Adrenal gland (tissue), 12 donors: ENCODE data around the gene SGK2. TPM values are rescaled to one million over a fixed set of nuclear protein-coding genes. Genes with fewer than 3 reads are reported as not detected.
A peak's percentile ranks its signal among the peaks of the same experiment; 100 is the strongest.

Source experiments
- DNase-seq, 7 donors: peaks; one replicate each; pipeline ENCODE4 v3.0.0-alpha.2; 2019 to 2020
- H3K27ac ChIP-seq, 5 donors: fragments of 200-600 bp; sonication (generic) in 4 of 5; 1 replicate in 3 of 5; 2 replicates in 2 of 5; pipeline versions ENCODE4 v1.5.1 to v1.8.0; 2016 to 2020; ENCODE audit warnings: mild to moderate bottlenecking in 1 of 5
- H3K27me3 ChIP-seq: fragments of 200-600 bp; 2 replicates; pipeline ENCODE4 v1.8.0; 2021
- H3K36me3 ChIP-seq, 2 donors: fragments of 200-600 bp; replicated peaks in 1 of 2; 1 replicate in 1 of 2; 2 replicates in 1 of 2; pipeline versions ENCODE4 v1.5.1 to v1.8.0; 2018 to 2022
- H3K4me1 ChIP-seq, 2 donors: fragments of 200-600 bp; replicated peaks in 1 of 2; 1 replicate in 1 of 2; 2 replicates in 1 of 2; pipeline versions ENCODE4 v1.5.1 to v1.8.0; 2018 to 2021
- H3K4me3 ChIP-seq, 4 donors: fragments of 200-600 bp; sonication (generic) in 3 of 4; one replicate each; pipeline ENCODE4 v1.5.1; 2016 to 2018
- H3K9me3 ChIP-seq, 3 donors: fragments of 200-600 bp; sonication (generic) in 1 of 3; replicated peaks in 1 of 3; 1 replicate in 2 of 3; 2 replicates in 1 of 3; pipeline versions ENCODE4 v1.5.1 to v1.8.0; 2016 to 2021
- POLR2A ChIP-seq, 2 donors: fragments of 450-650 bp; IDR thresholded peaks; one replicate each; pipeline ENCODE4 v1.6.1; 2017; ENCODE audit warnings: antibody characterized with exemption in 2 of 2, mild to moderate bottlenecking in 2 of 2, moderate library complexity in 1 of 2
- WGBS, 4 donors: extraction: QIAGEN DNeasy Blood & Tissue Kit in 2 of 4; methylation state at CpG; one replicate each; pipeline versions ENCODE4 v1.1.5 to v1.1.7; 2013 to 2017; 5-methylcytosine and 5-hydroxymethylcytosine counted together
- intact Hi-C, 2 donors: fragments of 100-400 bp; cut with DNase I; formaldehyde crosslinking; loops; one replicate each; pipeline versions ENCODE4 v1.14.1 to v1.15.0; 2022 to 2023
- polyA plus RNA-seq, 3 donors: library from polyadenylated mRNA; stranded (reverse); fragments of 200-250 nt in 2 of 3; fragments of 350-450 nt in 1 of 3; fragmentation: Illumina TruSeq in 1 of 3; extraction: RNeasy Lipid Tissue Mini Kit (QIAGEN cat#74804) in 1 of 3; gene quantifications; one replicate each; pipeline ENCODE4 v1.2.3, GENCODE V29; 2013 to 2014
- total RNA-seq, 9 donors: library from RNA; depleted of rRNA in 4 of 9; stranded (reverse); fragments of >200 nt in 4 of 9; fragments of 120-200 nt in 1 of 9; fragmentation: NEBNext Ultra II Directional in 1 of 9; extraction: Animal tissue kit (Norgen Biotek cat#: 25700) in 1 of 9; gene quantifications; one replicate each; pipeline versions ENCODE4 v1.1.0 to v1.2.4, GENCODE V29; 2013 to 2023
- TF ChIP-seq, protein P1 (sequence below), 6 experiments: fragments of 450-650 bp in 4 of 6; fragments of 200-600 bp in 2 of 6; sonication (generic) in 1 of 6; IDR thresholded peaks; 1 replicate in 5 of 6; 2 replicates in 1 of 6; pipeline versions ENCODE4 v1.5.1 to v1.8.0; 2016 to 2021; ENCODE audit warnings: antibody characterized with exemption in 6 of 6, mild to moderate bottlenecking in 2 of 6, moderate library complexity in 1 of 6
- donor health status: healthy with polysubstance abuse.
- donor health status: Bipolar disorder and iron deficiency.
- donor health status: DM: yes; HTN: yes; CAD: no.
- donor health status: DM: no; HTN: no; CAD: no.
- donor health status: DM: no; HTN: no; CAD: no.
- donor health status: DM: yes; HTN: yes; CAD: no.

The SGK2 gene
- total and polyA plus RNA-seq, 12 donors, result 0.38 to 4.9 (median 1.3) TPM; not detected in 2

DNA sequence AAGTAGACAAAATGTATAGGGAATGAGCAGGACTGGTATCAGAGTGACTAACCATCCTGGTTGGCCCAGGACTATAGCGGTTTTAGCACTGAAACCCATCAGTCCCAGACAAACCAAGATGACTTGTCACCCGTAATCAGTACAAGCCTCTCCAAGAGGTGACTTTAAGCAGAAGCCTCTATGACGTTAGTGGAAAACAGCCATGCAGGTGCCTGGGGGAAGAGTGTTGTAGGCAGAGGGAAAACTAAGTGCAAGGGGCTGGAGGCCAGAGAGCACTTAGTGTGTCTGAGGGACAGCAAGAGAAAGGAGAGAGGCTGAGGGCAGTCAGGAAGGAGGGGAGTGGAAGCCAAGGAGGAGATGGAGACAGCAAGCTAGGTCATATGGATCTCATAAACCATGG, 2.1 kb downstream of the SGK2 start:
- H3K4me3 ChIP-seq, result no peak overlapping the region
- no peaks in the 10 kb centered on the region for H3K27me3 ChIP-seq
- WGBS, 4 donors, result 85 to 94% (median 87%) methylated on average over 3 of the region's 3 CpGs
- no peak for TF ChIP-seq POLR2A (IDR thresholded peaks at IDR 0.05)
- TF ChIP-seq, protein P1, sequence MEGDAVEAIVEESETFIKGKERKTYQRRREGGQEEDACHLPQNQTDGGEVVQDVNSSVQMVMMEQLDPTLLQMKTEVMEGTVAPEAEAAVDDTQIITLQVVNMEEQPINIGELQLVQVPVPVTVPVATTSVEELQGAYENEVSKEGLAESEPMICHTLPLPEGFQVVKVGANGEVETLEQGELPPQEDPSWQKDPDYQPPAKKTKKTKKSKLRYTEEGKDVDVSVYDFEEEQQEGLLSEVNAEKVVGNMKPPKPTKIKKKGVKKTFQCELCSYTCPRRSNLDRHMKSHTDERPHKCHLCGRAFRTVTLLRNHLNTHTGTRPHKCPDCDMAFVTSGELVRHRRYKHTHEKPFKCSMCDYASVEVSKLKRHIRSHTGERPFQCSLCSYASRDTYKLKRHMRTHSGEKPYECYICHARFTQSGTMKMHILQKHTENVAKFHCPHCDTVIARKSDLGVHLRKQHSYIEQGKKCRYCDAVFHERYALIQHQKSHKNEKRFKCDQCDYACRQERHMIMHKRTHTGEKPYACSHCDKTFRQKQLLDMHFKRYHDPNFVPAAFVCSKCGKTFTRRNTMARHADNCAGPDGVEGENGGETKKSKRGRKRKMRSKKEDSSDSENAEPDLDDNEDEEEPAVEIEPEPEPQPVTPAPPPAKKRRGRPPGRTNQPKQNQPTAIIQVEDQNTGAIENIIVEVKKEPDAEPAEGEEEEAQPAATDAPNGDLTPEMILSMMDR (IDR thresholded peaks at IDR 0.05), result no peak
- no peaks in the 10 kb centered on the region for H3K9me3 ChIP-seq
- no peak overlapping the region for H3K27ac ChIP-seq
- H3K36me3 ChIP-seq, result no peaks in the 10 kb centered on the region
- intact Hi-C loops, result no loop called here
- peaks cover 0 to 3% of the 10 kb centered on the region in 2 donors for H3K4me1 ChIP-seq
- no peak for DNase-seq

DNA sequence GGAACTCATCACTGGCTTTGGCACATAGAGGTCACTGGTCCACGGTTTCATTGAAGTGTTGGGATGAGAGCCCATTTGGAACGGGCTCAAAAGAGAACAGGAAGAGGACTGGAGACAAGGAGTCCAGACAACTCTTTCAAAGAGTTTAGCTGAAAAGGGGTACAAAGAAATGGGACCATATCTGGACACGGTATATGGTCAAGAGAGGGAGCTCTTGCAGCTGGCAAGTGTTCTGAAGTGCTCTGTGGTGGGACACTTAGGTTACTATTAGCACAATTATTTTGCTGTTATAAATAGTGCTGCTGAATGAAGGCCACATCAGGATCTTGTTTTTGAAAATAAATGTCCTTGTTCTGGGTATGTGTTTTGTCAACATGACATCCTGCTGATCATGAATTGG, 4.6 kb downstream of the SGK2 start:
- no peaks in the 10 kb centered on the region for H3K9me3 ChIP-seq
- no peak overlapping the region for H3K27ac ChIP-seq
- no peaks in the 10 kb centered on the region for H3K36me3 ChIP-seq
- no peaks in the 10 kb centered on the region for H3K27me3 ChIP-seq
- WGBS, 4 donors, result 34 to 38% (median 36%) methylated on average over 3 of the region's 3 CpGs
- intact Hi-C loops, result no loop called here
- DNase-seq, result peak in 1 of 7 donors; percentile 9
- peaks cover 0 to 3% of the 10 kb centered on the region in 2 donors for H3K4me1 ChIP-seq
- no peak for TF ChIP-seq POLR2A (IDR thresholded peaks at IDR 0.05)
- TF ChIP-seq, protein P1 (IDR thresholded peaks at IDR 0.05), result no peak
- H3K4me3 ChIP-seq, result no peak overlapping the region

DNA sequence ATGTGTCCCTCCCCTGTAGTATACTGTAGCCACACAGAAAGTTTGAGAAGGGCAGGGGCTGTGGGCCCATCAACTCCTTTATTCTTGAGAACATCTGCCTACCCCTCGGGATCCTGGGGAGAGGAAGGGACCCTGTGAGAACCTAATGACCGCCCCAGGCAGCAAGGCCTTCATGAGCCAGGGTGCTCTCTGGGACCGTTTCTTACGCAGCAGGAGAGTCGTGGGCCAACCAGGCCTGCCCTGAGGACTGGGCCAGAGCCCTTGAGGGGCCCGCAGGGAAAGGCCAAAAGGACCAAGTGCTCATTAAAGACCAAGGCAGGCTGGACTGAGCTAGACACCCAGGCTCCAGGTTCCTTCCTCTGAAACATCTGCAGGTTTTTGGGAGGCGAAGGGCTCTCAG, 5.2 kb downstream of the SGK2 start:
- no peak for DNase-seq
- Histone ChIP-seq H3K27me3 (no peaks in the 10 kb centered on the region), H3K4me1 (no peaks in the 10 kb centered on the region), H3K27ac (no peak overlapping the region), H3K36me3 (no peaks in the 10 kb centered on the region), H3K9me3 (no peaks in the 10 kb centered on the region), H3K4me3 (no peak overlapping the region)
- TF ChIP-seq POLR2A (IDR thresholded peaks at IDR 0.05), result no peak
- TF ChIP-seq, protein P1 (IDR thresholded peaks at IDR 0.05), result no peak
- 82 to 96% (median 96%) methylated on average over 7 of the region's 7 CpGs for whole genome bisulfite sequencing, 4 donors
- intact Hi-C loops, result no loop called here

DNA sequence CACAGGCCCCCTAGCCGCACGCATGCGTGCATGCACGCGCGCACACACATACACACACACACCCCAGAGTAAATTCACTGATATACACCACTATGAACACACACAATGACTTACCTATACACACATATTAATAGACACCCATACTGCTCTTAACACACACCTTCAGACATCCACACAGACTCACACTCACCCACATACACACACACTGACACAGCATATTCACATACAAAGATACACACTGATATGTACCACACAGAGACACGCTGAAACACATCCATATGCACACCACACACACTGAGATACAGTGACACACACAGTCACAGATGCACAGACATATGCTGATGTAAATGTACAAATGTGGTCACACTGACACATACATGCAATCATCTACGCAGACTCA, 5.6 kb downstream of the SGK2 start:
- H3K4me1 ChIP-seq, result no peaks in the 10 kb centered on the region
- H3K4me3 ChIP-seq, result no peak overlapping the region
- H3K9me3 ChIP-seq, result no peaks in the 10 kb centered on the region
- no peak for TF ChIP-seq POLR2A (IDR thresholded peaks at IDR 0.05)
- TF ChIP-seq, protein P1 (IDR thresholded peaks at IDR 0.05), result no peak
- DNase-seq, result no peak
- intact Hi-C loops, result no loop called here
- H3K36me3 ChIP-seq, result no peaks in the 10 kb centered on the region
- H3K27ac ChIP-seq, result no peak overlapping the region
- no peaks in the 10 kb centered on the region for H3K27me3 ChIP-seq
- WGBS, 4 donors, result 98 to 99% (median 98%) methylated on average over 8 of the region's 8 CpGs
